Neutrophil (primary cell): ENCODE results near the gene MMP7.

Experiments
- H3K27ac ChIP-seq: fragments of 200-600 bp; sonication (generic); 2 replicates; pipeline ENCODE4 v1.5.1; 2016; ENCODE audit warnings: mild to moderate bottlenecking, moderate library complexity
- H3K27me3 ChIP-seq: fragments of 200-600 bp; sonication (generic); 2 replicates; pipeline ENCODE4 v1.6.0; 2016; ENCODE audit warnings: mild to moderate bottlenecking
- H3K36me3 ChIP-seq: fragments of 200-600 bp; sonication (generic); 2 replicates; pipeline ENCODE4 v1.5.1; 2017
- H3K4me1 ChIP-seq, 2 experiments: fragments of 200-600 bp in 1 of 2; sonication (generic) in 1 of 2; 1 replicate in 1 of 2; 2 replicates in 1 of 2; pipeline versions ENCODE4 v1.5.1 to v1.6.1; 2013 to 2016; ENCODE audit warnings: low read depth in 1 of 2, low read length in 1 of 2, mild to moderate bottlenecking in 1 of 2, moderate library complexity in 1 of 2; ENCODE audit not compliant: control insufficient read depth in 1 of 2, insufficient read depth in 1 of 2
- H3K4me3 ChIP-seq, 2 experiments: fragments of 200-600 bp in 1 of 2; sonication (generic) in 1 of 2; 1 replicate in 1 of 2; 2 replicates in 1 of 2; pipeline ENCODE4 v1.5.1; 2013 to 2016; ENCODE audit warnings: low read depth in 1 of 2, low read length in 1 of 2, mild to moderate bottlenecking in 1 of 2, moderate library complexity in 1 of 2
- H3K9me3 ChIP-seq: fragments of 200-600 bp; sonication (generic); 2 replicates; pipeline ENCODE4 v1.5.1; 2016
- CTCF ChIP-seq: fragments of 200-600 bp; sonication (generic); IDR thresholded peaks from 2 replicates; pipeline ENCODE4 v1.5.1; 2016; ENCODE audit warnings: antibody characterized with exemption

MMP7 gene

GRCh38 chr11:102473543-102473942, 57.0 kb downstream of the MMP7 start:
- Histone ChIP-seq H3K27me3 (no peaks in the 10 kb centered on the region), H3K27ac (no peak overlapping the region), H3K9me3 (no peaks in the 10 kb centered on the region), H3K4me1 (peaks cover 10 to 11% of the 10 kb centered on the region in 2 experiments), H3K36me3 (no peaks in the 10 kb centered on the region), H3K4me3 (no peak overlapping the region)
- TF ChIP-seq CTCF, result no peak

GRCh38 chr11:102472127-102472526, 58.4 kb downstream of the MMP7 start:
- no peak for TF ChIP-seq CTCF
- Histone ChIP-seq H3K4me1 (peaks cover 10 to 11% of the 10 kb centered on the region in 2 experiments), H3K27ac (no peak overlapping the region), H3K36me3 (no peaks in the 10 kb centered on the region), H3K4me3 (no peak overlapping the region), H3K27me3 (no peaks in the 10 kb centered on the region), H3K9me3 (no peaks in the 10 kb centered on the region)

GRCh38 chr11:102471474-102471873, 59.1 kb downstream of the MMP7 start:
- H3K9me3 ChIP-seq, result no peaks in the 10 kb centered on the region
- H3K36me3 ChIP-seq, result no peaks in the 10 kb centered on the region
- no peak overlapping the region for H3K4me3 ChIP-seq
- no peak for TF ChIP-seq CTCF
- no peak overlapping the region for H3K27ac ChIP-seq
- H3K27me3 ChIP-seq, result no peaks in the 10 kb centered on the region
- H3K4me1 ChIP-seq, result peaks cover 5 to 6% of the 10 kb centered on the region in 2 experiments
